ENCODE results near the gene TMEM121. TPM values are rescaled to one million over a fixed set of nuclear protein-coding genes. Genes with fewer than 3 reads are reported as not detected.

TMEM121 gene
- total and polyA plus RNA-seq, 11 donors = 1.0 to 4.4 (median 1.9) TPM

DNA sequence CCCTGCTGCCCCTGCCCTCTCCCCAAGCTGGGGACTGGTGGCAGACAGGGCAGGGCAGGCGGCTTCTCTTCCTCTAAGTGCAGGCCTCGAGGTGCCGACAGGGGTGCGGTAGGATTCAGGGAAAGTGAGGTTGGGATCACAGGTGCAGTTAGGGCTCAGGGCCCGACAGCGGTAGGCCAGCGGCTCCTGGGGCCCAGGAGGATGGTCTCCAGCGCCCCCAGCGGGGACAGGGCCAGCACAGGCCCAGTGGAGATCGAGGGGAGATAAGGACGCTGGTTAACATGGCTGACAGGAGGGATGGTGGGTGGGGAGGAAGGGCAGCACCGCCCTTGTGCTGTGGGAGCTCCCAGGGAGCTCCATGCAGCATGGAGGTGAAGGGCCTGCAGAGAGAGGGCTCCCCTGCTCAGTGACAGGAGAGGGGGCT, 40.6 kb upstream of the TMEM121 start:
- ATAC-seq = no peak
- peak in 2 of 5 donors; percentile 59 to 67 for DNase-seq
- no peaks in the 10 kb centered on the region for H3K27me3 ChIP-seq
- 17 to 28% (median 23%) methylated on average over 12 of the region's 12 CpGs for WGBS, 4 donors
- TF ChIP-seq, protein P1, sequence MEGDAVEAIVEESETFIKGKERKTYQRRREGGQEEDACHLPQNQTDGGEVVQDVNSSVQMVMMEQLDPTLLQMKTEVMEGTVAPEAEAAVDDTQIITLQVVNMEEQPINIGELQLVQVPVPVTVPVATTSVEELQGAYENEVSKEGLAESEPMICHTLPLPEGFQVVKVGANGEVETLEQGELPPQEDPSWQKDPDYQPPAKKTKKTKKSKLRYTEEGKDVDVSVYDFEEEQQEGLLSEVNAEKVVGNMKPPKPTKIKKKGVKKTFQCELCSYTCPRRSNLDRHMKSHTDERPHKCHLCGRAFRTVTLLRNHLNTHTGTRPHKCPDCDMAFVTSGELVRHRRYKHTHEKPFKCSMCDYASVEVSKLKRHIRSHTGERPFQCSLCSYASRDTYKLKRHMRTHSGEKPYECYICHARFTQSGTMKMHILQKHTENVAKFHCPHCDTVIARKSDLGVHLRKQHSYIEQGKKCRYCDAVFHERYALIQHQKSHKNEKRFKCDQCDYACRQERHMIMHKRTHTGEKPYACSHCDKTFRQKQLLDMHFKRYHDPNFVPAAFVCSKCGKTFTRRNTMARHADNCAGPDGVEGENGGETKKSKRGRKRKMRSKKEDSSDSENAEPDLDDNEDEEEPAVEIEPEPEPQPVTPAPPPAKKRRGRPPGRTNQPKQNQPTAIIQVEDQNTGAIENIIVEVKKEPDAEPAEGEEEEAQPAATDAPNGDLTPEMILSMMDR (IDR thresholded peaks at IDR 0.05) = peak; percentile 14 to 61 (median 46)
- peak in 1 of 2 donors; percentile 14 for TF ChIP-seq POLR2A (IDR thresholded peaks at IDR 0.05)
- intact Hi-C loops (cut with DNase I) = loop anchor here in 6 of 10 donors (1.0 to 10.0 kb wide), 4 partner anchors 34 to 113 kb away; partner anchors contain the start of gene MTA1 (in 1 of the 6)
- H3K4me3 ChIP-seq = peak overlapping the region in 10 of 12 donors; percentile 60 to 85 (median 72)
- peaks cover 0 to 7% (median 0%) of the 10 kb centered on the region in 9 donors for H3K36me3 ChIP-seq
- H3K9me3 ChIP-seq = no peaks in the 10 kb centered on the region
- peak overlapping the region; percentile 82 to 100 (median 96) for H3K27ac ChIP-seq
- peaks cover 38 to 98% (median 86%) of the 10 kb centered on the region in 12 donors for H3K4me1 ChIP-seq

DNA sequence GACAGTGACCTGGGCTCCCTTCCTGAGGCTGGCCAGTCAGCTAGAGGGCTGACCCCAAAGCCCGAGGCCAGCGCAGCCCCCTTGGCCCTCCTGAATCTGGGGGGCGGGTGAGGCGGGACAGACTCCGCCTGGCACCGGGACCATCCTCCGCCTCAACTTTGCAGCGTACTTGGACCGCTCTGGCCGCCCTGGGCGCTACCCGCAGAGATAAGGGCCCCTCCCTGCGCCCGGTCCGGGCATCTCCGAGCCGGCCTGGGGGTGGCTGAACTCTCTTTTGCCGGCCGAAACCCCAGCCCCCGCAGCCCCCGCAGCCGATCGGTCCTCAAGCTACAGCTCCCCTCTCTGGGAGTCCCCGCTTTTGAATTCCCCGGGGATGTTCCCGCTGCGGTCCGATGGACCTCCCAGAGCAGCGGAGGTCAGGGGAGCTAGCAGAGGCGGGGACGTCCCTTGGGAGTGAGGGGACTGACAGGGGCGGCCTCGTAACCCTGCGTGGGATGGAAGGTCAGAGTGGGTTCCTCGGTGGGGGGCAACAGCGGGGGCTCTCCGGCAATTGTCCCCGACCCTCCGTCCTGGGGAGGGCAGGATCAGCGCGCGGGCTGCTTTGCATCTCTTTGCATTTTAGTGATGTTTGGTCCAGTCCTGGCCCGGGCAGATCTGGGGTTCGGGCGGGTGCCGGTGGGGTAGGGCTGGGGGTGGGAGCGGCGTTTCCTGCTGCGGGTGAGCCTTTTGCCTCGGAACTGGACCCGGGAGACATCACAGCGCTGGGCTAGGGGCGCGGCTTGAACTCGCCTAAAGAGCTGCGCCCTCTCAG, 40.0 kb upstream of the TMEM121 start, which contains the start of gene CRIP1:
Gene CRIP1 (plus strand): TSS at position 724 of the 811 bp plus-strand sequence. CDS start 374 bp downstream, outside the sequence.
- DNase-seq (peak in 1 of 5 donors; percentile 47), ATAC-seq (no peak)
- Histone ChIP-seq H3K27me3 (no peaks in the 10 kb centered on the region), H3K4me3 (peak within 1 kb of the TSS; percentile 45 to 85 (median 70)), H3K36me3 (peaks cover 0 to 7% (median 0%) of the 10 kb centered on the region in 9 donors), H3K9me3 (no peaks in the 10 kb centered on the region), H3K4me1 (peaks cover 34 to 93% (median 80%) of the 10 kb centered on the region in 12 donors), H3K27ac (peak within 1 kb of the TSS; percentile 82 to 100 (median 96))
- intact Hi-C loops (cut with DNase I) = loop anchor here in 5 of 10 donors (5.0 to 10.0 kb wide), 3 partner anchors 39 to 114 kb away; partner anchors contain the start of gene MTA1 (in 1 of the 5)
- TF ChIP-seq, protein P1 (IDR thresholded peaks at IDR 0.05) = no peak
- TF ChIP-seq POLR2A (IDR thresholded peaks at IDR 0.05) = no peak
- 10 to 28% (median 15%) methylated on average over 37 to 56 of the region's 56 CpGs for WGBS, 4 donors

DNA sequence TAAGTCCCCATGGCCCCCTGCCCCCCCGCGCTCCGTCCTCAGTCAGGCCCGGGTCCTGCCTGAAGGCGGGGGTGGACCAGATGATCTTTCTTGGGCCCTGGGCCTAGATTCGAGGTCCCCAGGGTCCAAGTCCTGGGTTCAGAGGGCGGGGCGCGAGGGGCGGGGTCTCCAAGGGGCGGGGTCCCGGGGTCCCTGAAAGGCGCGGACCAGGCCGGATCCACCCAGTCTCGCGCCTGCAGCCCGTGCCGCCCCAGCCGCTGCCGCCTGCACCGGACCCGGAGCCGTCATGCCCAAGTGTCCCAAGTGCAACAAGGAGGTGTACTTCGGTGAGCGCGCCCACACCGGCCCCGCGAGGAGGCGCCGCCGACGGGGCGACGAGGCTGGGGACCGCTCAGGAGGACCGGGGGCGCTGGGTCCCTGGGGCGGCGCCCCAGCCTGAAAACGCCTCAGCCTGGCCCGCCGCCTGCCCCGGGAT, 39.4 kb upstream of the TMEM121 start:
- peak overlapping the region; percentile 82 to 100 (median 96) for H3K27ac ChIP-seq
- ATAC-seq = no peak
- H3K36me3 ChIP-seq = peaks cover 0 to 7% (median 0%) of the 10 kb centered on the region in 9 donors
- intact Hi-C loops (cut with DNase I) = loop anchor here in 5 of 10 donors (5.0 to 10.0 kb wide), 3 partner anchors 40 to 115 kb away; partner anchors contain the start of gene MTA1 (in 1 of the 5)
- no peaks in the 10 kb centered on the region for H3K27me3 ChIP-seq
- TF ChIP-seq, protein P1 (IDR thresholded peaks at IDR 0.05) = no peak
- TF ChIP-seq POLR2A (IDR thresholded peaks at IDR 0.05) = peak in 1 of 2 donors; percentile 69
- DNase-seq = peak; percentile 84 to 92 (median 89)
- WGBS, 4 donors = 12 to 30% (median 15%) methylated on average over 8 to 45 of the region's 45 CpGs; no CpG with 5 or more reads in 1 of the 4 donors
- no peaks in the 10 kb centered on the region for H3K9me3 ChIP-seq
- peaks cover 30 to 93% (median 80%) of the 10 kb centered on the region in 12 donors for H3K4me1 ChIP-seq
- peak overlapping the region; percentile 45 to 85 (median 70) for H3K4me3 ChIP-seq

Measured in heart left ventricle (tissue), 16 donors.